Activated CD4-positive, alpha-beta memory T cell treated with anti-CD3 and anti-CD28 coated beads for 36 hours (primary cell): ENCODE results near the gene SERPINE2. TPM values are rescaled to one million over a fixed set of nuclear protein-coding genes. Genes with fewer than 3 reads are reported as not detected.
"Not testable (repeated sequence)": the region's sequence is repeated elsewhere in the genome, so short reads cannot be mapped to it uniquely, and the experiment has no call there.

ENCODE experiments used
- CTCF ChIA-PET: fragments of 350-600 bp; sonication (Branson Sonifier 250); formaldehyde crosslinking; loops from one replicate; lab custom pipeline; 2021; ENCODE audit warnings: antibody characterized with exemption, inconsistent platforms; lab: Charles Lee
- POLR2A ChIA-PET: fragments of 350-600 bp; sonication (Branson Sonifier 250); formaldehyde crosslinking; loops from one replicate; lab custom pipeline; 2021; ENCODE audit warnings: antibody characterized with exemption; lab: Charles Lee
- DNase-seq: peaks from one replicate; pipeline ENCODE4 v3.0.0-alpha.2; 2020
- H3K27ac Mint-ChIP-seq: one replicate; pipeline ENCODE4 v1.8.0; 2021; ENCODE audit warnings: mixed read lengths
- H3K27me3 Mint-ChIP-seq: one replicate; pipeline ENCODE4 v1.8.0; 2021; ENCODE audit warnings: mixed read lengths
- H3K36me3 Mint-ChIP-seq: one replicate; pipeline ENCODE4 v1.8.0; 2021; ENCODE audit warnings: mixed read lengths
- H3K4me1 Mint-ChIP-seq: one replicate; pipeline ENCODE4 v1.8.0; 2021; ENCODE audit warnings: low read depth, mixed read lengths
- H3K4me3 Mint-ChIP-seq: one replicate; pipeline ENCODE4 v1.8.0; 2021; ENCODE audit warnings: mild to moderate bottlenecking, mixed read lengths
- H3K9me3 Mint-ChIP-seq: one replicate; pipeline ENCODE4 v1.8.0; 2021; ENCODE audit warnings: mixed read lengths
- intact Hi-C: fragments of 100-400 bp; cut with micrococcal nuclease; formaldehyde crosslinking; loops from one replicate; pipeline ENCODE4 v1.15.1; 2023
- total RNA-seq, 2 experiments: library from RNA; stranded (reverse); gene quantifications; one replicate each; pipeline ENCODE4 v1.2.3, GENCODE V29; 2021

The SERPINE2 gene
- total RNA-seq, 2 experiments from 2014 or later = 16.4 to 16.5 TPM

- no peaks in the 10 kb centered on the region for H3K9me3 Mint-ChIP-seq
- no peak overlapping the region for H3K27ac Mint-ChIP-seq
- no peaks in the 10 kb centered on the region for H3K4me1 Mint-ChIP-seq
- no peaks in the 10 kb centered on the region for H3K36me3 Mint-ChIP-seq
- intact Hi-C loops = no loop called here
- H3K4me3 Mint-ChIP-seq = no peak overlapping the region
- H3K27me3 Mint-ChIP-seq = peaks cover 2% of the 10 kb centered on the region
- no peak for DNase-seq
- CTCF ChIA-PET = interaction anchor here (0.9 to 3.9 kb wide), 2 partner anchors 16 to 275 kb away, joined by 3 to 20 read pairs; no protein-coding TSS in a partner anchor
- POLR2A ChIA-PET = no interaction called here
Observed at GRCh38 chr2:224009605-224010315, 29.3 kb downstream of the SERPINE2 start.

- POLR2A ChIA-PET = no interaction called here
- no peak overlapping the region for H3K27ac Mint-ChIP-seq
- H3K9me3 Mint-ChIP-seq = no peaks in the 10 kb centered on the region
- CTCF ChIA-PET = interaction anchor here (0.9 to 3.9 kb wide), 2 partner anchors 15 to 39 kb away, joined by 3 to 20 read pairs; no protein-coding TSS in a partner anchor
- H3K27me3 Mint-ChIP-seq = peaks cover 2% of the 10 kb centered on the region
- no peaks in the 10 kb centered on the region for H3K4me1 Mint-ChIP-seq
- no peak for DNase-seq
- H3K4me3 Mint-ChIP-seq = no peak overlapping the region
- no peaks in the 10 kb centered on the region for H3K36me3 Mint-ChIP-seq
- intact Hi-C loops = no loop called here
Observed at GRCh38 chr2:224008702-224009261, 30.3 kb downstream of the SERPINE2 start.

GRCh38 chr2:224004105-224004695 is 34.9 kb downstream of the SERPINE2 start:
- Mint-ChIP-seq H3K4me1 (no peaks in the 10 kb centered on the region), H3K27me3 (peaks cover 2% of the 10 kb centered on the region), H3K4me3 (no peak overlapping the region), H3K27ac (no peak overlapping the region), H3K36me3 (no peaks in the 10 kb centered on the region), H3K9me3 (no peaks in the 10 kb centered on the region)
- intact Hi-C loops = no loop called here
- ChIA-PET POLR2A (no interaction called here), CTCF (interaction anchor here (0.8 to 2.2 kb wide), 3 partner anchors 10 to 279 kb away, joined by 3 to 13 read pairs (median 7); no protein-coding TSS in a partner anchor)
- DNase-seq = no peak

- H3K4me1 Mint-ChIP-seq, H3K9me3 Mint-ChIP-seq, DNase-seq, H3K27me3 Mint-ChIP-seq, H3K27ac Mint-ChIP-seq, H3K4me3 Mint-ChIP-seq, CTCF ChIA-PET, H3K36me3 Mint-ChIP-seq, intact Hi-C loops, POLR2A ChIA-PET: not testable (repeated sequence)
Observed at GRCh38 chr2:224000662-224001061, 38.4 kb downstream of the SERPINE2 start.

GRCh38 chr2:223999862-224000261 is 39.2 kb downstream of the SERPINE2 start:
- Mint-ChIP-seq H3K9me3 (no peaks in the 10 kb centered on the region), H3K4me1 (peaks cover 9% of the 10 kb centered on the region), H3K27me3 (no peaks in the 10 kb centered on the region), H3K4me3 (no peak overlapping the region), H3K36me3 (no peaks in the 10 kb centered on the region), H3K27ac (no peak overlapping the region)
- ChIA-PET CTCF (no interaction called here), POLR2A (no interaction called here)
- DNase-seq = no peak
- intact Hi-C loops = loop anchor here (10.0 kb wide), 1 partner anchor 145 kb away; no protein-coding TSS in a partner anchor

GRCh38 chr2:223998948-223999347 is 40.1 kb downstream of the SERPINE2 start:
- no peaks in the 10 kb centered on the region for H3K36me3 Mint-ChIP-seq
- intact Hi-C loops = loop anchor here (10.0 kb wide), 1 partner anchor 146 kb away; no protein-coding TSS in a partner anchor
- no peaks in the 10 kb centered on the region for H3K27me3 Mint-ChIP-seq
- DNase-seq = no peak
- no peak overlapping the region for H3K4me3 Mint-ChIP-seq
- CTCF ChIA-PET = interaction anchor here (1.1 to 1.2 kb wide), 2 partner anchors 10 to 284 kb away, joined by 3 read pairs; no protein-coding TSS in a partner anchor
- peaks cover 13% of the 10 kb centered on the region for H3K4me1 Mint-ChIP-seq
- no peaks in the 10 kb centered on the region for H3K9me3 Mint-ChIP-seq
- POLR2A ChIA-PET = no interaction called here
- H3K27ac Mint-ChIP-seq = no peak overlapping the region

- H3K27ac Mint-ChIP-seq = no peak overlapping the region
- DNase-seq = no peak
- CTCF ChIA-PET = interaction anchor here (1.2 kb wide), 1 partner anchor 9 kb away, joined by 3 read pairs; no protein-coding TSS in a partner anchor
- no peaks in the 10 kb centered on the region for H3K9me3 Mint-ChIP-seq
- H3K27me3 Mint-ChIP-seq = no peaks in the 10 kb centered on the region
- POLR2A ChIA-PET = no interaction called here
- H3K4me1 Mint-ChIP-seq = peaks cover 16% of the 10 kb centered on the region
- H3K36me3 Mint-ChIP-seq = no peaks in the 10 kb centered on the region
- intact Hi-C loops = loop anchor here (10.0 kb wide), 1 partner anchor 147 kb away; no protein-coding TSS in a partner anchor
- no peak overlapping the region for H3K4me3 Mint-ChIP-seq
Observed at GRCh38 chr2:223997938-223998337, 41.1 kb downstream of the SERPINE2 start.

- Mint-ChIP-seq H3K36me3 (no peaks in the 10 kb centered on the region), H3K27ac (peak overlapping the region; percentile 24), H3K4me1 (peaks cover 16% of the 10 kb centered on the region), H3K27me3 (no peaks in the 10 kb centered on the region), H3K9me3 (no peaks in the 10 kb centered on the region), H3K4me3 (no peak overlapping the region)
- intact Hi-C loops = loop anchor here (10.0 kb wide), 1 partner anchor 148 kb away; no protein-coding TSS in a partner anchor
- CTCF ChIA-PET = interaction anchor here (6.8 to 8.7 kb wide), 2 partner anchors 27 to 289 kb away, joined by 76 to 263 read pairs; no protein-coding TSS in a partner anchor
- POLR2A ChIA-PET = no interaction called here
- no peak for DNase-seq
Observed at GRCh38 chr2:223996391-223996790, 42.7 kb downstream of the SERPINE2 start.

GRCh38 chr2:223995569-223995968 is 43.5 kb downstream of the SERPINE2 start:
- ChIA-PET POLR2A (no interaction called here), CTCF (interaction anchor here (1.4 to 8.7 kb wide), 5 partner anchors 13 to 655 kb away, joined by 3 to 263 read pairs (median 20); no protein-coding TSS in a partner anchor)
- no peak overlapping the region for H3K4me3 Mint-ChIP-seq
- H3K27ac Mint-ChIP-seq = peak overlapping the region; percentile 30
- no peak for DNase-seq
- intact Hi-C loops = loop anchor here (2.0 to 10.0 kb wide), 2 partner anchors 31 to 149 kb away; no protein-coding TSS in a partner anchor
- H3K9me3 Mint-ChIP-seq = no peaks in the 10 kb centered on the region
- no peaks in the 10 kb centered on the region for H3K27me3 Mint-ChIP-seq
- H3K4me1 Mint-ChIP-seq = peaks cover 16% of the 10 kb centered on the region
- H3K36me3 Mint-ChIP-seq = no peaks in the 10 kb centered on the region

GRCh38 chr2:223994562-223995162 is 44.4 kb downstream of the SERPINE2 start:
- Mint-ChIP-seq H3K4me1 (peaks cover 16% of the 10 kb centered on the region), H3K27ac (peak overlapping the region; percentile 30), H3K4me3 (no peak overlapping the region), H3K9me3 (no peaks in the 10 kb centered on the region), H3K27me3 (no peaks in the 10 kb centered on the region), H3K36me3 (no peaks in the 10 kb centered on the region)
- POLR2A ChIA-PET = interaction anchor here (0.8 kb wide), 1 partner anchor 288 kb away, joined by 3 read pairs; no protein-coding TSS in a partner anchor
- intact Hi-C loops = loop anchor here (2.0 to 10.0 kb wide), 3 partner anchors 32 to 363 kb away; no protein-coding TSS in a partner anchor
- CTCF ChIA-PET = interaction anchor here (0.6 to 8.7 kb wide), 25 partner anchors 8 to 656 kb away, joined by 3 to 263 read pairs (median 5); partner anchors contain the start of gene SERPINE2
- DNase-seq = no peak

GRCh38 chr2:223993634-223994232 is 45.4 kb downstream of the SERPINE2 start:
- no peaks in the 10 kb centered on the region for H3K36me3 Mint-ChIP-seq
- no peak overlapping the region for H3K4me3 Mint-ChIP-seq
- H3K27me3 Mint-ChIP-seq = no peaks in the 10 kb centered on the region
- DNase-seq = peak; percentile 66
- intact Hi-C loops = loop anchor here (1.0 to 10.0 kb wide), 6 partner anchors 23 to 364 kb away; no protein-coding TSS in a partner anchor
- POLR2A ChIA-PET = interaction anchor here (0.8 kb wide), 1 partner anchor 289 kb away, joined by 3 read pairs; no protein-coding TSS in a partner anchor
- no peak overlapping the region for H3K27ac Mint-ChIP-seq
- peaks cover 16% of the 10 kb centered on the region for H3K4me1 Mint-ChIP-seq
- no peaks in the 10 kb centered on the region for H3K9me3 Mint-ChIP-seq
- CTCF ChIA-PET = interaction anchor here (0.6 to 8.7 kb wide), 54 partner anchors 9 to 681 kb away, joined by 3 to 263 read pairs (median 4); partner anchors contain the start of gene SERPINE2
